ENCODE results near the gene ALPL.

Gene ALPL

DNA sequence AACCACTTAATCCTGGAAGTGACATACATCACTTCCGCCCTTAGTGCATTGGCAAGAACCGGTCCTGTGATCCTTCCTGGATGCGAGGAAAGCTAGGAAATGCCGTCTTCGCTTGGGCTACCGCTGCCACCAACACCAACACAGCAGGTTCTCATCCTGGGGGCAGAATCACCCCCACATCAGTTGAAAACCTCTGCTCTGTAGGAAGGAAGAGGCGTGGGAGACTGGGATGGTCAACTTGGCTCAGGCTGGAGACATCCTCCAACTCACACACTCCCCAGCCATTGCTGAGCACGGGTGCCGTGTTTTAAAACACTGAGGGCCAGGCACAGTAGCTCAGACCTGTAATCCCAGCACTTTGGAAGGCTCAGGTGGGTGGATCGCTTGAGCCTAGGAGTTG, 74.9 kb downstream of the ALPL start:
- DNase-seq, result no peak

DNA sequence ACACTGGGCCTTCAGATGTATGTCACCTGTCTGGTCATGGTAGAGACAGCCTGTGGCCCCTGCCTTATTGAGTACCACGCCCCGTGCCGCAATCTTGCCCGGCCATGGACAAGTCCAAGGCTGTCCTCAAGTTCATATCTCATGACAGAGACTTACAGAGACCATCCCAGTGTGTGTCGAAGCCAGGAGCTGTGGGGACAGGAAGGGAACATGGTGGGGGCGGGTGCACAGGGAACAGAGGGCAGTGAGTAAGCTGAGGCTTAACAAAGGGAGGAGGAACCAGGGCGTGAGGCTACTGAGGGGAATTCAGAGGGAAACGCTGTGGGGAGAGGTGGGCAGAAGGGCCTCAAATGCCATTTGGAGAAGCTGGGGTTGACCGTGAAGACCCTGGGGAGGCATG, 75.8 kb downstream of the ALPL start:
- DNase-seq, result no peak

DNA sequence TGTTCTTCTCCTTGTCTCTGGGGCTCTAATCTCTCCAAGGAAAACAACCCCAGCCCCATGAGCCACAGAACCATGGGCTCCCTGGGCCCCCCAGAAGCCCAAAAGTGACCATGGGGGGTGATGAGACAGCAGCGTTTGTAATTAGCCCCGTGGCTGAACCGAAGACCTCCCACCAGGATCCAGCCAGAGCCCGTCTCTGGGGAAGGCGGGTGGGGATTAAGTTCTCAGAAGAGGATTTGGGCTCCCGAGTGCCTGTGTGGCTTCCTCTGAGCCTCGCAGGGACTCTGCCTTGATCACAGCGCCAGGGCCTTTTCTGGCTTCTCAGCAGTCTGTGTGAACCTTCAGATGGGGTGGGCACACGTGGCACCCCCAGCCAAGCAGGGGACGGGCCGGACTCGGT, 77.0 kb downstream of the ALPL start:
- DNase-seq, result no peak

DNA sequence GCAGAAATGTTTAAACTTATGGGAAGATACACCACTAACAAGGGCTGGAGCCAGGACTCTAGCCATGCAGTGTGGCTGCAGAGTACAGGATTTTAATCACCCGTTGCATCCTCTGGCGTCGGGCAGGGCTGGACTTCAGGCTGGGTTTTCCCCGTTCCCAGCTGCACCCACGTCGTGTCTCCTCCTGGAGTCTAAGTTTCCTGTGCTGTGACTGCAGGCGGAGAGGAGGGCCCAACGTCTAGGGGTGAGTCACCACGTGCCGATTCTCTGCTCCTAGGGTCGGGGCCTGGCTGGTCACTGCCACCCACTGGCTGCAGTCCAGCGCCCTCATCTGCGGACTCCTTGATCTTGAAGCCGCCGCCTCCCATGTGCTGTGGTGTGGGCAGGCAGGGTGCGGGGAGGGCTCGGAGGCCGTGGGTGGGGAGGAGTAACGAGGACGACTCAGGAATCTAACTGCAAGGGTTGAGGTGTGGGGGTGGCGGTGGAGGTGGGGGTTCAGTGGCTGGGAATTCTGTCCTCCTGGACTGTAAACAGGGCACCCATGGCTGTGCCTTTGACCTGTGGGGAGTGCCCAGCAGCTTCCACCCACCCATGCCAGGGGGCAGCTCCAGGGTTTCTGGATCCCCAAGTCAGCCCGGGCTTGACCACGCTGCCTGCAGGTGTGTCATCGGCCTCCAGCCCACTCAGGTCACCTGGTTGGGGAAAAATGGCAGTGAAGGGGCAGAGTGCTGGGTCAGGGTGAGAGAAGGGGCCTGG, 77.8 kb downstream of the ALPL start:
- DNase-seq, result no peak

DNA sequence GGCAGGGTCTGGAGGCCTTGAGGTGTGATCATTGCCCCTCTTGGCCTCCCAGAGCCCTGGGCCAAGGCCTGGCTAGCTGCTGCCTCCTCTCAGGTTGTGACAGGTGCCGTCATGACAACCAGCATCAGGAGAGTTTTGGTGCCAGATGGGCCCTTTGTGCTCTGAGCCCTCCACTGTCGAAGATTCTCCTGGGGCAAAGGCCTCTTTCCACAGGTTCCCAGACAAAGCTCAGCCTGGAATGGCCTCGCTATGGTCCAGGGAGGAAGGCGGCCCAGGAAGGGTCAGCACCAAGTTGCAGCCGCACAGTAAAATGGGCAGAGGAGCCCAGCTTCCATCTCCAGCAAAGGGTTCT, 78.4 kb downstream of the ALPL start:
- DNase-seq, result no peak

DNA sequence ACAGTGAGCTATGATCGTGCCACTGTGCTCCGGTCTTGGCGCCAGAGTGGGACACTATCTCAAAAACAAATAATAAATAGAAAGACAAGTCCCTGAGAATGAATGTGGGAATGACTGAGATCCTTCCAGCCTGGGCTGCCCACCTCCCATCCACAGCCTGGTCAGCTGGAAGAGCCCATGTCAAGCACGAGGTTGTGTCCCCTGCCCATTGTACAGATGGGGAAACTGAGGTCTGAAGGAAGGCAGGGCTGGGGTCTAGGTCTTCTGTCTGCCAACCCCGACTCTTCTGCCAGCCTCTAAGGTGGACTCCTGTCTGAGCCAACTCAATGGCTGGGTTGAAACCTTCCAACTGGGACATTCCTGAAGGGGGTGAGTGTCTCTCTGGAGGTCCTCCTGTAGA, 80.4 kb downstream of the ALPL start:
- DNase-seq, result no peak

DNA sequence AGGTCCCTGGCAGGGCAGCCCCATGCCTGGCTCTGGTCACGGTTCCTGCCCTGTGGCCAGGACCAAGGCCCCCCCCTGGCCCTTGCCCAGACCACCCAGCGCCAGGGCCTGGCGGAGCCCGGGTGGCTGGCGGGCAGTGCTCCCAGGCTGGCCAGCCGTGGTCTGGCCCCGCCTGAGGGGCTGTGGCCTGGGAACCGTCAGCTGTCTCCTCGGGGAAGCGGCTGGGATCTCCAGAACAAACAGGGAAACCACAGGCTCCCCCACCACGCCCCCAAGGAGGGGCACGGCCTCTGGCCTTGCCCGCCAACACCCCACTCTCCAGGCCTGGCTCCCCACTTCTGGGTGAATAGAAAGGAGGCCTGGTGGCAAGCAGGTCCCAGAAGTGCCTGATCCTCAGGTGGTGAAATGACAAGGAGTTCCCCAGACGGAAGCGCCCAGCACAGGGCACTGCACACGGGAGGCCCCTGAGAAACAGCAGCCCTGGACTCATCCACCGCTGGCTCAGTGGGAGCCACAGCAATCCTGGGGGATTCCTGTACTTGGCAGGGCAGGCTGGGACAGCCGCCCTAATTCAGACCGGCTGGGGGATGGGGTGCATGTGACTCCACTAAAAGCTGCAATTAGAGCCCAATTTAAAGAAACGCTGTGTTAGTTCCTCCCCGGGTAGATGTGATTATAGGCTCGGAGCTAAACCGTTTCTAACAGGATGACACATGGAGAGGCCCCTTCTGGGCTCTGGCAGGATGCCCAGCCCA, 81.1 kb downstream of the ALPL start:
- no peak for DNase-seq

DNA sequence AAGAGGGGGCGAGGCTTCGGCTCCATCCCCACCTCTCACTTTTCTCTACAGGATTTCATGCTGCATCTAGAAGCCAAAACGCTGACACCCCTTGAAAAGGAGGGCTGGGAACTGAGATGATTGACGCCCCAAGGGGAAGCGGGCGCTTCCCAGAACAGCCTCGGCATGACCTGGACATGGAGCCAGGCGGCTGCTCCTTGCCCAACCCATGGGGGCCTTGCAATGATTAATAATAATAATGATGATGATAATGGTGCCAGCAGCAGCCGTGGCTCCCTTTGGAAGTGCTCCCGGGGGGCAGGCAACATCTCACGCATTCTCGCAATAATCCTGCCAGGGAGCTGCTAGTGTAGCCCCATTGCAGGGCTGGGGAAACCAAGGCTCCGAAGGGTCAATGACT, 81.7 kb downstream of the ALPL start:
- no peak for DNase-seq

DNA sequence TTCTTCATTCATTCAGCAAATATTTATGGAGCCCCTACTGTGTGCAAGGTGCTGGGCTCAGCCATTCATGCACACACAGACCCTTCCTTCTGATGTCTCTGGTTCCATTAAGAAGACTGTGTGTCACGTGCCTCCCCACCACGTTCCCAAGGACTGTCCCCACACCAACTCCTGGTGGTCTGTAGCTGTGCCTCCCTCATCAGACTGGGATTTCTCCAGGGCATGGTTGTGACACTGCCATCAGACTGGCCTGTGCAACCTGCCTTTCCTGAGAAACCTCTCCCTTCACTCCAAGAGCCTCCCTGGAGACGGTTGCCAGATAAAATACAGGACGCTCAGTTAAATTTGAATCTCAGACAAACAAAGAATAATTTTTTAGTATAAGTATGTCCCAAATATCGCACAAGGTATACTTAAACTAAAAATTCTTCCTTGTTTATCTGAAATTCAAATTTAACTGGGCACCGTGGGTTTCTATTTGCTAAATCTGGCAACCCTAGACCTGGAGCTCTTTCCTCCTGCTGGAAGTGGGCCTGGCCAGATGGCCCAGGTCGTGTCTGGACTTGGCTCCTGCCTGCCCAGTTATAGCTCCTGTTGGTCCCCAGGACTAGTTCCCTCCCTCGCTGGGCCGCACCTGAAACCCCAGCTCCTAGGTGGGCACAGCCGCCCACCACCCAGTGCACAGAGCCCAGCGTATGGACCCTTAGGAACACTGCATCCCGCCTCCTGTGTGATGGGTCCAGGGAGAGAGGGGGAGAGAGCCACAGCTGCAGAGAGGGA, 83.1 kb downstream of the ALPL start:
- DNase-seq, result no peak

DNA sequence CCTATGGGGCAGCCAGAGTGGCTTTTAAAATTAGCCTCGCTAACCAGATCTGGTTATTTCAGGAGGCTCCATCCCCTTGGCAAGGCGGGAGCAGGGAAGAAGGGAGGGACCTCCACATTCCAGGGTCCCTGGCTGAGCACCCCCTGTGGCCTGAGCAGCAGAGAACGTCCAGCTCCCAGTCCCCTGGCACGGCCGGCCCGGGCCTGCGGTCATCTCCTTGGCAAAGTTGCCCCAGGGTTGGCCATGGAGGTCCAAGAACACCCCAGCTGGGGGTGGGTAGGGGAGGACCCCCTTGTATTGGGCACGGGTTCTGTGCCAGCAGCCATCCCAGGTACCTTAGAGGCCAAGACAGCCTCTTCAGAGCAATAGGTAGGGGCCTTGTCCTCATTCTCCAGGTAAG, 84.0 kb downstream of the ALPL start:
- no peak for DNase-seq

DNA sequence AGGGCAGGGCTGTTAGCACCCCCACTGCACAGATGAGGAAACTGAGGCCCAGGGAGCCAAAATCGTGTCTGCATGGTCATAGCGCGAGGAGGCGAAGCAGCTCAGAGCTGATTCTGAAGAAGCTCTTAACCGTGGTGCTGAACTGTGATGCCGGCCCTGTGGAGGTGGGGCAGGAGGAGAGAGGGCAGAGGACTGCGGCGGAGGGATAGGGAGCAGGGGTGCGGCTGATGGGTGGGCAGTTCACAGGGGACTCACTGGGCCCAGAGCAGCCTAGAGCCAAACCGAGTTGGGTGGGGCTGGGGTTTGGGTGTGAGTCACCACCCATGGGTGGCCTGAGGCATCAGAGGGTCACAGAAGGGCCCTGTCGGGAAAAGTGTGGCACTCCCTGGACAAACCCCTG, 85.3 kb downstream of the ALPL start:
- DNase-seq, result no peak

DNA sequence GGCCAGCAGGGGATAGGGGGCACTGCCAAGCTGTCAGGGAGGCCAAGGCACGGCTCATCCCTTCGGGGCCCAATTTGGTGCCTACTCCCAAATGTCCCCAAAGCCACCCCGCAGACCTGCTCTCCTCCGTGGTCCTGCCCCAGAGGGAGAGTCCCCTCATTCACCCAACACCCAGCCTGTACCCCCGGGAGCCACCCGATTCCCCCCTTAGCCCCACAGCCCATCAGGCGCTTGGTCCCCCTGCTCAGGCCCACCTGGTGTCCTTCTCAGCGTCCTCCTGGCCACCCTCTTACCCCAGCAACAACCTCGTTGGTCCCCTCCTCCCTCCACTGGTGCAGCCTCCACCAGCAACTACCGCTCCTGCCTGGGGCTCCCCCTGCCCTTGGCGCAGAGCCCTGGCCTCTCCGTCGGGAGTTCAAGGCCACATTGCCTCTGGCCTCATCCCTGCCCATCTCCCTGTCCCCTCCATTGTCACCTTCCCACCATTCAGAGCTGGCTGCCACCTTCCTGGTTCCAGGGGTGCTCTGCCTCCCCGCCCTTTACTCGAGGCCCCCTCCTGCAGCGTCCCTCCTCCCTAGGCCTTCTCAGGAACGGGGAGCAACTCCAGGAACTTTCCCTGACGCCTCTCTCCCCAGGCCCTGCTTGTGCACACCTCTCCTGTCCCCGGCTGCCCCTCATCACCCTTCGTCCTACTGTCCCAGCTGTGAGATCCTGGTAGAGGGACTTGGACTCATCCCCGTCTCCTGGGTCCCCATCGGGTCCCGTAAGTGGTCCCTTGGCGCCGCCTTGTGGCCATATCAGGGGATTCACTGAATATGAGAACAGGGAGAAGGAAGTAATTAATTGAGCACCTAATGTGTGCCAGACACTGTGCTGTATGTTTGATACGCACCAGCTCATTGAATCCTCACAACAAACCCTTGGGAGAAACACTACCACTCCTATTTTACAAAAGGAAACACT, 86.0 kb downstream of the ALPL start:
- DNase-seq, result peak; percentile 33

DNA sequence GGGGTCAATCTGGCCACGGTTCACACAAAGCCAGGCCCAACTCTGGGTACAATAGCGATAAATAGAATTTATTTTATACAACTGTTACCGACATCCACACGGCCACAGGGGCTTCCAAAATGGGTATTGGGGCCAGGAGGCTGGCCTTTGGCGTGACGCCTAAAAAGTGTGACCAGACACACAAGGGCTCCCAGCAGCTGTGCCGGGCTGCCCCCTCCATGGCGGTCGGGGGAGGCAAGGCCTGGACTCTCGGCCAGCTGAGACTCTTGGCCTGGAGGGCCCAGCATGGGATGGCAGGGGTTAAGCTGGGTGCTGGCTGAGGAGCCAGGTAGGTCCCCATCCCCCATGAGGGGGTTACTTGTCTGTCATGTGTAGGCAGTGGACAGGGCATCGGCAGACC, 87.0 kb downstream of the ALPL start:
- DNase-seq, result no peak

DNA sequence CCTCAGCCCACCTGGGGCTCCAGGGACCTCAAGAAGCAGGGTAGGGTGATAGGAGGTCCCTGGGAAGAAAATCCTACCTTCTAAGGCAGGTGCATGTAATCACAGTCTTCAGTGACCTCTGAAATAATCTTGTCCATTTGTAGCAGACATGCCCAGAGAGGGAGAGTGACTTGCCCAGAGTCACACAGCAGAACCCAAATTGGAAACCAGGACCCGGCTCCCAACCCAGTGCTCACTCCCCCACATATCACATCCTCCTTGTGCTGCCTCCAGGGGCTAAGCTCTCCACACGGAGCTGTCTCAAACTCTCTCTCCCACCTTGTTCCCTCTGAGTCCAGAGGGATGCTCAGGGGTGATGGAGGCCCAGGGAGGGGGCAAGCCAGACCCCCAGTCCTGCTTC, 87.4 kb downstream of the ALPL start:
- no peak for DNase-seq

DNA sequence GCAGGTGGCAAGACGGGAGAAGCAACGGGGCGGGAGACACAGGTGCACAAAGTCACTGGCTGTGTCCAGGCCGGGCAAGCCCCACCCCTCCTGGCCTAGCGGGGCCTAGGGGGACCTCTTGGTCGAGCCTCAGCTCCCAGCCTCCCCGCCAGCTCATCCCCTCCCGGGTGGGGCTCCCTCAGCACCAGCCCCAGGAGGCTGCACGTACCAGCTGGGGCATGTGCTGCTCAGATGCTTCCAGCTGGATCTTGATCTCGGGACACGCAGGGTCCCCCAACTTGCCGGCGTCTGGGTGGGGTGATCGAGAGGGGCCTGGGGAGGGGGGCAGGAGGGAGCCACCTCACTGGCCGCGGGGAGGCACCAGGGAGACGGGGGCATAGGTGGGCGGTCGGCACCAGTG, 88.5 kb downstream of the ALPL start:
- no peak for DNase-seq

DNA sequence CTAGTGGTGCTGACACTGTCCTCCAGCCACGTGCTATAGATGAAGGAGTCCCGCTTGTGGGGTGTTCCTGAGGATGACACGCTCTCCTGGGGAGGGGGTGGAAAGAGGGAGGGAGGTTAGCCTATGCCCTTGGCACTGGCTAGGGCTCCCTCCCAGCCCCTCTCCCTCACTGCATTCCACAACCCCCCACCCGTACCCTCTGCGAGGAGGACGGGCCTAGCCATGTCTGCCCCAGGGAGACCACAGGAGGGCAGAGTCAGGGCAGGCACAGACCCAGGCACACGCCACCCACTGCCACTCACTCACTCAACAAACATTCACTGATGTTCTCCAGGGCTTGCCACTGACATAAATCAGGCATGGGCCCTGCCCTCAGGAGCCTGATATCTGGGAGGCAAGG, 89.2 kb downstream of the ALPL start:
- no peak for DNase-seq

DNA sequence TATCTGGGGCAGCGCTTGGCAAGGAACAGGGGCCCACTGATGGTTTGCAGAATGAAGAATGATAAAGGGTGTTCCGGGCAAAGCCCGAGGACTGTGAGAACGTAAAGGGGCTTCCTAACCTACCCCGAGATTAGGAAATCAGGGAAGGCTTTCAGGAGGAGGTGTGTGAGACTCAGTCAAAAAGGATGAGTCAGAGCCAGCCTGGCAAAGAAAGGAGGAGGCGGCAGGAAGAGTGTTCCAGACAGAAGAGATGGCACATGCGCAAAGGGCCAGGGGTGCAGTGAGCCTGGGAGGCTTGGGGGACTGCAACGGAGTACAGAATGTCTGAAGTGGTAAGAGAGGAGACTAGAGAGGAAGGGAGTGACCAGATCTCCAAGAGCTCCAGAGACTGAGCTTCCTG, 89.7 kb downstream of the ALPL start:
- DNase-seq, result no peak

DNA sequence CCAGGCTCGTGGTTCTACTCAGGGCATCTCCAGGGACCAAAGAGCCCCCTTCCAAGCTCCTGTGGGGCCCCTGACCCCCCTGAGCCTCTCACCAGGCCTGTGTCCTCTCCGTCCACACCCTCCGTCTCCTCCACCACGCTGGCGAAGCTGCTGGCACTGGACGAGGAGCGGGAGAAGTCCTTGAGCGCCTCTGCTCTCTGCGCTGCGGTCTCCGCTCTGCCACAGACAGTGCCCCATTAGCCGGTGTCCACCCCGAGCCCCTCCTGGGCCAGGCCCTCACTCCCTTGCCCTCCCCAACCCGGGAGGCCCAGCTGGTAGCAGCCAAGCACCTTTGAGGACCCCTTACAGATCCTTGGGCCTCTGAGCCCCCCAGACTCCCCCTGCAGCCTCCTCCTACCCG, 90.2 kb downstream of the ALPL start:
- DNase-seq, result no peak

DNA sequence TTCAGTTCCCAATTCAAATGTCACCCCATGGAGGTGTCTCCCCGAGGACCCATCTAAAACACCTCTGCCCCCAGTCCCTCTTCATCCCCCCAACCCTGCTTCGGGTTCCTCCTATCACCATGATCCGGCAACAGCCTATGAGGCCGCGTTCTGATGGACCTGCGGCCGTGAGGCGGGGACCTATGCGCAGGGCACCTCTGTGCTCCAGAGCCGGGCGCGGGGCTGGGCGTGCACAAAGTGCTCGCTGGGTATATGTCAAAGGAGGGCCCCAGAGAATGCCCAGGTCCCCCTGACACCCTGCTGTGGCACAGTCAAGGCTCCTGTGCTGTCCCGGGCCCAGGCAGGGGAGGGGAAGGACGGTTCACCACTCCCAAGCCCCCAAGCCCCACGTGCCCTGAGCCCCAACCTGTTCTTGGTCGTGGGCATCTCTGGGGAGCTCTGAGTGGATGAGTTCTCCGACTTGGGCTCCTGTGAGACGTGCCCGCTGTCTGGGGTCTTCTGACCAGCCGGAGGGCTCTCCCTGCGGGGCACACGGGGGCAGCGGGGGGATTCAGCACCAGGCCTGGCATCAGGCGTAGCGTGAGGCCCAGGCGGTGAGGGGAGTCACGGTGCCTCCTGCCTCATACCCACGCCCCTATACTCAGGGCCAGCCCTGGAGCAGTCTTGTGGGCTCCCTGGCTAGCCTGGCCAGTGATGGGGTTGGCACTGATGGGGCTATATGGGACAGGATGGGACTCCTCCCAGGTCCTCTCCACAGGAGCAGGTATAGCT, 92.2 kb downstream of the ALPL start:
- DNase-seq, result no peak

DNA sequence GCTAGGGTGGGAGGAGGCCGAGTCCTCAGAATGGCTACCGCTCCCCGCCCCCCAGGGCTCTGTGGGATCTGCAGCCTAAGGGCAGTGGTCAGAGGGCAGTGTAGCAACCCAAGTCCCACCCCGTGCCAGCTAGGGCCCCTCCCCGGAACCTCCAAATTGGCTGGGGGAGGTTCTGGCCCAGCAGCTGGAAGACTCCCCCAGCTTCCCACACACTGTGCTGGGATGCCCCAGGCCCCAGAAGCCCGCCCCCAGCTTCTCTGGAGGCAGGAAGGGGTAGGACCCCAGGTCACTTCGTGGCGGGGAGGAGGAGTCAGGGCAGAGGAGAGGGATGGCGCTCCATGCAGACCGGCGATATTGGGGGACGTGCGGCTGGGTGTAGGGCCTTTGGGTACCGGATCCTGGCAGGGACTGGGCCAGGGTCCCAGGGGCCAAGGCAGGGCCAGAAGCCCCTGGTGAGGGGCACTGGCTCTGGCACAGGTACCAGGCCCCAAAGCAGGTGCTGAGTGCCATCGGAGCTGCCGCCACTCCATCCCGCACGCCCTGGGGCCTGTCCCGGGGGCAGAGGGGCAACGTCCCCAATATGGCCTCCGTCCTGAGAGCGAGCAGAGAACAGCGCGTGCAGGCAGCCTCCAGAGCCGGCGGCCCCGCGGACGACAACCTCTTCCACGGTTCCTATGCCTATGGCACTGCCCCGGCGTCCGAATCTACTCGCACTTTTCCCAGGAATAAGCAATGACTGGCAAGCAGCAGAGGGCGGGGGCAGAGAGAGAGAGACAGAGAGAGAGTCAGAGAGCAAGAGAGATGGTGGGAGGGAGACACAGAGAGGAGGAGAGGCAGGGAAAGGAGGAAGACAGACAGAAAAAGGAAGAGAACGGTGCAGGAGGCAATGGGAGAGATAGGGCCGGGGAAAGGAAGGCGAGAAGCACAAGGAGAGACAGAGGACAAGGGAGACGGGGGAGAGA, 94.2 kb downstream of the ALPL start:
- DNase-seq, result no peak
